Measurements from ENCODE around the gene SEC22A.

DNA sequence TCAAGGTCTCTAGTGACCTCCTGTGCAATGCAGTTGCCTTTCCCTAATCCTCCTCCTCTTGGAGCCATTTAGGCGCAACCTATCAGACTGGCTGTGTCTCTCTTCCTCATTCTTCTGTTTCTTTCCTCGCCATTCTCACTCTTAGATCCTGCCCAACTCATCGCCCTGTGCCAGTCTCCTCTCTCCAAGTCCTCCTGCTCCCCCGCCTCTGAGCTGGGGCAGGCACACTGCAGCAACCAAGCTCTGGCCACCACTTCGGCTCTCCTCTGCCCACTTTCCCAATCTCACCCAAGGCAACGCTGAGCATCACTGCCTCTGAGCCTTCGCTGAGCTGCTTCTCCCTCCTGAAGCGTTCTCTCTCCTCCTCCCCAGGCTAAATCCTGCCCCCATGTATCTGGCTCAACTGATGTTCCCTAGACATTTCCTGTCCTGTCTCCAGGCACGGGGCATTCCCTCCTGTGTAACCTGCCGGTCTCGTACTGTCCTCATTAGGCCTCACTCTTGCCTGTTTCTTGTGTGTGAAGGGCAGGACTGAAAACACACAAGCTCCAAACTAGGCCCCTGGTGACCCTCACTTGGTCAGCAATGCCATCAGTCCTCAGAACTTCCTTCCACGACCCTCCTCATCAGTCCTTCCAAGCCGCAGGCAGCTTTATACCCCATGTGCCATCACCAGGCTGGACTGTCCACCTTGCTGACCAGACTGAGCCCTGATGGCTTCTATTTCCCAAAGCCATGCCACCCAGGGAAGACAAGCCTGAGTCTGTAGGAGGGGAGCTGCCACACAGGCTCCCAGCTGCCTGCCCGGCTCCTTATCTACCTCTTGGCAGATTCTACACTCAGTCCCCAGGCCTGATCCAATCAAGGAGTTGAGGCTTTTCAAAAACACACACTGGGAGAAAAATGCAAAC, 85.6 kb downstream of the SEC22A start:
- TF ChIP-seq POLR2A (IDR thresholded peaks at IDR 0.05): no peak
- TF ChIP-seq, protein P1, sequence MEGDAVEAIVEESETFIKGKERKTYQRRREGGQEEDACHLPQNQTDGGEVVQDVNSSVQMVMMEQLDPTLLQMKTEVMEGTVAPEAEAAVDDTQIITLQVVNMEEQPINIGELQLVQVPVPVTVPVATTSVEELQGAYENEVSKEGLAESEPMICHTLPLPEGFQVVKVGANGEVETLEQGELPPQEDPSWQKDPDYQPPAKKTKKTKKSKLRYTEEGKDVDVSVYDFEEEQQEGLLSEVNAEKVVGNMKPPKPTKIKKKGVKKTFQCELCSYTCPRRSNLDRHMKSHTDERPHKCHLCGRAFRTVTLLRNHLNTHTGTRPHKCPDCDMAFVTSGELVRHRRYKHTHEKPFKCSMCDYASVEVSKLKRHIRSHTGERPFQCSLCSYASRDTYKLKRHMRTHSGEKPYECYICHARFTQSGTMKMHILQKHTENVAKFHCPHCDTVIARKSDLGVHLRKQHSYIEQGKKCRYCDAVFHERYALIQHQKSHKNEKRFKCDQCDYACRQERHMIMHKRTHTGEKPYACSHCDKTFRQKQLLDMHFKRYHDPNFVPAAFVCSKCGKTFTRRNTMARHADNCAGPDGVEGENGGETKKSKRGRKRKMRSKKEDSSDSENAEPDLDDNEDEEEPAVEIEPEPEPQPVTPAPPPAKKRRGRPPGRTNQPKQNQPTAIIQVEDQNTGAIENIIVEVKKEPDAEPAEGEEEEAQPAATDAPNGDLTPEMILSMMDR (IDR thresholded peaks at IDR 0.05): no peak

Data from adrenal gland (tissue), 5 donors.